Metanephros (tissue), 1 donor: ENCODE measurements around the gene KLHDC7B. TPM values are rescaled to one million over a fixed set of nuclear protein-coding genes. Genes with fewer than 3 reads are reported as not detected.

ENCODE experiments used
- total RNA-seq: library from RNA; depleted of rRNA; stranded (reverse); fragments of >200 nt; gene quantifications from one replicate; pipeline ENCODE4 v1.2.3, GENCODE V29; 2014

KLHDC7B gene
- 0.18 TPM for total RNA-seq

GRCh38 chr22:50545522-50546325 is at the start of gene KLHDC7B:
Gene KLHDC7B, plus strand, starts transcription at chr22:50545899. Its CDS starts 345 bp downstream, at chr22:50546244.

DNA sequence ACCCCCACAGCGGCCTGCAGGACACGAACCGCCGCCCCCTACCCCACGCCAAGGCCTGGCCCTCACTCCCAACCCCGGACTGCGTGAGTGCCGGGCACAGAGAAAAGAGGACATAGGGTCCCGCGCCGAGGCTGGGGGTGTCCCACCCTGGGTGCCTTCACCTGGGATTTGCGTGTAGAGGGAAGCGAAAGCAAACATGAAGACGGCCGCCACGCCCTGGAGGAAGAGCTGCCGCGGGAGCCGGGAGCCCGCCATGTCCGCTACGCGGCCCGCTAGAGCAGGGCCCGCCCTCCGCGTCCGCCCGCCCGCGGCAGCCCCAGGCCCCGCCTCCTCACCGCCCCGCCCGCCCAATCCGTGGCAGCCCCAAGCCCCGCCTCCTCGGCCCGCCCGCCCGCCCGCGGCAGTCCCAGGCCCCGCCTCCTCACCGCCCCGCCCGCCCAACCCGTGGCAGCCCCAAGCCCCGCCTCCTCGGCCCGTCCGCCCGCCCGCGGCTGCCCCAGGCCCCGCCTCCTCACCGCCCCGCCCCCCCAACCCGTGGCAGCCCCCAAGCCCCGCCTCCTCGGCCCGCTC is 38.2 kb upstream of the KLHDC7B start, which contains the start of gene LMF2:
Gene LMF2, minus strand, starts transcription at position 282 of the 570 bp plus-strand sequence. Its CDS starts 27 bp downstream, at position 255.

DNA sequence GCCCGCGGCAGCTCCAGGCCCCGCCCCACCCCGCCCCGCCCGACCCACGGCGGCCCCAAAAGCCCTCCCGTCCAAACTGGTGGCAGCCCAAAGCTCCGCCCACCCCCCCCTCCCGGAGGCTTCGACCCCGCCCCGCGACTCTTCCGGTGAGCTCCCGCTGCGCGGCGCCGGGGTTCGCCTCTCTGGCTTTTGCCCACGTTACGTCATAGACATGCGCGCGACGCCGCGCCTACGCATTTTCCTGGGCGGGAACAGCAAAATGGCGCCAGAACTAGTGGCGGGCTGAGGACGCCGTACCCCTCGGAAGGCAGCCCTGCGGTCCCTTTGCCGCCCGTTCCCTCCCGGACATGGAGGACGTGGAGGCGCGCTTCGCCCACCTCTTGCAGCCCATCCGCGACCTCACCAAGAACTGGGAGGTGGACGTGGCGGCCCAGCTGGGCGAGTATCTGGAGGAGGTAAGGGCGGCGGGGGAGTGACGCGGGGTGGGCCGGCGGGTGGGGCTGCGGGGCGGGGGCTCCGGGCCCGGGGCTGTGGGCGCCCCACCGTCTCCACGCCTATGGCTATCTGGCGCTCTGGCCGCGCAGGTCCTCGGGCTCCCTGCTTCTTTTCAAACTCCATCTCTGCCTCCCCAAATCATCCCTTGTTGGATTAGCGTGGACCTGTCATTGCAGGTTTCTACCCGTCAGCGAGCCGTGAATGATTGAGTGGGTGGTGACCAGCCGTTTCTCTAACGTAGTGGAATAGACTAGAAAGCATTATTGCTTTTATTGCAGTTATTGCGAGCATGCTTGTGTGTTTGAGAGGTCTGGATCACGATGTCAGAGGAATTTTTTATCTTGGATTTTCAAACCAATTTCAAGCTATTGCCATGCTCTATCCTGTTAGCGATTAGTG is 37.5 kb upstream of the KLHDC7B start, which contains the start of gene NCAPH2:
Gene NCAPH2, plus strand, starts transcription at position 234 of the 894 bp plus-strand sequence. Its CDS starts 114 bp downstream, at position 348.

GRCh38 chr22:50525104-50525857 is 20.4 kb upstream of the KLHDC7B start, which contains the start of gene SCO2:
Gene SCO2, minus strand, starts transcription at chr22:50525598. Its CDS starts 1,187 bp downstream, at chr22:50524411.

GRCh38 chr22:50529897-50530579 is 15.7 kb upstream of the KLHDC7B start, which contains the start of gene TYMP:
Gene TYMP, minus strand, starts transcription at chr22:50530012. Its CDS starts 303 bp downstream, at chr22:50529709.

DNA sequence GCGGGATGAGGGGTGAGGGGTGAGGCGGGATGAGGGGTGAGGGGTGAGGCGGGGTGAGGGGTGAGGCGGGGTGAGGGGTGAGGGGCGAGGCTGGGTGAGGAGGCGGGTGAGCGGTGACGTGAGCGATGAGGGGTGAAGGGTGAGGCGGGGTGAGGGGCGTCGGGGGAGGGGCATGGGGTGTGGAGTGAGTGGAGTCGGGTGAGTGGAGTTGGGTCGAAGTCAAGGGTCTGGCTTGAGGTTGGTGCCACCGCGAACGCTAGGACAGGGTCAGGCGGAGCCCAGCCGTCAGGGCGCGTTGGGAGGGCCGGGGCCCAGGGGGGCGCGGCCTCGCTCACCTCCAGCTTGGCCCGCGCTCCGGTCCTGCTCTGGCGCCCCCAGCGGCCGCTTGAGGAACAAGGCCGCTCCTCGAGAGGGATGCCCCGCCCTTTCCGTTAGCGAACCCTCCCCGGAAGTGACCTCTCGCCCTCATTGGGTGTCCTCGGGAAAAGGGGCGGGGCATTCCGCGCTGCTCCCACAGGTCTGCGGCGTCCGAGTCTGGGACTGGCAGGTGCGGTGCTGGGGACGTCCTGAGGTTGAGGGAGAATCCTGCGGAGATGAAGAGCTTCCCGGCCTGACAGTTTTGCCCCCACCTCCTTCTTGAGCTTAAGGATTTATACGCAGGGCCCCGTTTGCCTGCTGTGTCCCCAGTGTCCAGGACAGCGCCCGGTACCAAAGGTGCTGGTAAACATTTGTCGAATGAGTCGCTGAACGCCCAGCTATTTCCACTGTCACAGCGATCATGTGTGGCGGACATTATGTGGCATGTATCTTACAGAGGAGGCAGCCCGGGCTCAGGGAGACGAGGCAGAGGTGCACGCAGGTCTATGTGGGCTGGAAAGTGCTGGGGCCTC is 17.1 kb downstream of the KLHDC7B start, which contains the start of gene SYCE3:
Gene SYCE3, minus strand, starts transcription at position 397 of the 890 bp plus-strand sequence. CDS start 6,514 bp downstream, outside the sequence.

GRCh38 chr22:50577987-50578775 is 32.5 kb downstream of the KLHDC7B start, which contains the start of gene CPT1B:
Gene CPT1B, minus strand, starts transcription at chr22:50578427. Its CDS starts 512 bp downstream, at chr22:50577915.

GRCh38 chr22:50582493-50583293 is 37.0 kb downstream of the KLHDC7B start, which contains the start of gene CHKB:
Gene CHKB, minus strand, starts transcription at chr22:50582849. Its CDS starts 68 bp downstream, at chr22:50582781.

GRCh38 chr22:50600538-50600937 is 54.8 kb downstream of the KLHDC7B start, which contains the start of gene MAPK8IP2:
Gene MAPK8IP2, plus strand, starts transcription at chr22:50600793. Its CDS starts 26 bp downstream, at chr22:50600819.

Other genes starting within 250 kb of the KLHDC7B start
- 302 TPM for gene PLXNB2, start 238.3 kb upstream of the KLHDC7B start, total RNA-seq
- 10.0 TPM for gene DENND6B, start 218.9 kb upstream of the KLHDC7B start, total RNA-seq
- gene PPP6R2, start 202.6 kb upstream of the KLHDC7B start, total RNA-seq = 58.2 TPM
- gene SBF1, start 70.9 kb upstream of the KLHDC7B start, total RNA-seq = 56.7 TPM
- gene ADM2, start 64.4 kb upstream of the KLHDC7B start, total RNA-seq = 2.2 TPM
- gene MIOX, start 59.0 kb upstream of the KLHDC7B start, total RNA-seq = 5.4 TPM
- gene LMF2, start 38.2 kb upstream of the KLHDC7B start, total RNA-seq = 48.6 TPM
- 36.1 TPM for gene NCAPH2, start 37.7 kb upstream of the KLHDC7B start, total RNA-seq
- gene SCO2, start 20.3 kb upstream of the KLHDC7B start, total RNA-seq = 0.47 TPM
- 11.6 TPM for gene TYMP, start 15.9 kb upstream of the KLHDC7B start, total RNA-seq
- 0.58 TPM for gene SYCE3, start 17.0 kb downstream of the KLHDC7B start, total RNA-seq
- 20.6 TPM for gene CPT1B, start 32.5 kb downstream of the KLHDC7B start, total RNA-seq
- 70.8 TPM for gene CHKB, start 37.0 kb downstream of the KLHDC7B start, total RNA-seq
- gene MAPK8IP2, start 54.9 kb downstream of the KLHDC7B start, total RNA-seq = 1.8 TPM
- 17.6 TPM for gene ARSA, start 82.3 kb downstream of the KLHDC7B start, total RNA-seq
- gene SHANK3, start 126.9 kb downstream of the KLHDC7B start, total RNA-seq = 23.5 TPM
- 0.18 TPM for gene ACR, start 192.3 kb downstream of the KLHDC7B start, total RNA-seq
- gene RABL2B, start 237.7 kb downstream of the KLHDC7B start, total RNA-seq = 17.2 TPM